Keratinocyte (primary cell): ENCODE data around the gene CPED1. TPM values are rescaled to one million over a fixed set of nuclear protein-coding genes. Genes with fewer than 3 reads are reported as not detected.
A peak's percentile ranks its signal among the peaks of the same experiment; 100 is the strongest.

Experiments used
- DNase-seq: peaks from one replicate; pipeline ENCODE4 v3.0.0-alpha.2; 2011; ENCODE audit warnings: low read depth, missing footprints, low spot score
- FAIRE-seq: peaks from 2 replicates; lab custom pipeline; 2011; peaks lifted over from hg19 to GRCh38; lab: Jason Lieb, UNC
- H2AFZ ChIP-seq: 2 replicates; pipeline ENCODE4 v1.6.0; 2012; ENCODE audit warnings: low read length, control low read depth, inconsistent platforms; ENCODE audit not compliant: control insufficient read depth
- H3K27ac ChIP-seq: 2 replicates; pipeline ENCODE4 v1.5.1; 2011; ENCODE audit warnings: low read length; ENCODE audit not compliant: control insufficient read depth, insufficient read depth
- H3K27me3 ChIP-seq: 3 replicates; pipeline ENCODE4 v1.6.0; 2011; ENCODE audit warnings: low read length; ENCODE audit not compliant: control insufficient read depth, insufficient read depth; ENCODE audit errors: extremely low read depth
- H3K36me3 ChIP-seq, 2 experiments: 2 replicates in 1 of 2; 3 replicates in 1 of 2; pipeline ENCODE4 v1.5.1; 2011; ENCODE audit warnings: low read length in 2 of 2, mild to moderate bottlenecking in 1 of 2; ENCODE audit not compliant: control insufficient read depth in 2 of 2, insufficient read depth in 2 of 2; ENCODE audit errors: extremely low read depth in 1 of 2
- H3K4me1 ChIP-seq: 3 replicates; pipeline ENCODE4 v1.5.1; 2011; ENCODE audit warnings: low read length; ENCODE audit not compliant: control insufficient read depth, insufficient read depth; ENCODE audit errors: extremely low read depth
- H3K4me2 ChIP-seq: 3 replicates; pipeline ENCODE4 v1.6.0; 2011; ENCODE audit warnings: low read depth, low read length; ENCODE audit not compliant: control insufficient read depth, insufficient read depth; ENCODE audit errors: extremely low read depth
- H3K4me3 ChIP-seq, 3 experiments: fragments of 200-600 bp in 1 of 3; sonication (generic) in 1 of 3; 2 replicates in 2 of 3; 3 replicates in 1 of 3; pipeline ENCODE4 v1.5.1; 2011 to 2016; ENCODE audit warnings: low read length in 3 of 3, mild to moderate bottlenecking in 3 of 3, control low read depth in 2 of 3, inconsistent platforms in 1 of 3, low read depth in 1 of 3, mixed read lengths in 1 of 3, mixed run types in 1 of 3, moderate library complexity in 1 of 3; ENCODE audit not compliant: control insufficient read depth in 2 of 3, insufficient read depth in 2 of 3; ENCODE audit errors: extremely low read depth in 1 of 3
- H3K79me2 ChIP-seq: 2 replicates; pipeline ENCODE4 v1.6.0; 2012; ENCODE audit warnings: low read length; ENCODE audit not compliant: control insufficient read depth, insufficient read depth
- H3K9ac ChIP-seq: 3 replicates; pipeline ENCODE4 v1.6.0; 2011; ENCODE audit warnings: low read length; ENCODE audit not compliant: control insufficient read depth, insufficient read depth; ENCODE audit errors: extremely low read depth
- H3K9me1 ChIP-seq: 3 replicates; pipeline ENCODE4 v1.6.0; 2011; ENCODE audit warnings: low read length; ENCODE audit not compliant: control insufficient read depth, insufficient read depth; ENCODE audit errors: extremely low read depth
- H3K9me3 ChIP-seq: 2 replicates; pipeline ENCODE4 v1.5.1; 2012; ENCODE audit warnings: low read depth, low read length; ENCODE audit not compliant: control insufficient read depth
- H4K20me1 ChIP-seq: 3 replicates; pipeline ENCODE4 v1.6.0; 2011; ENCODE audit warnings: low read length; ENCODE audit not compliant: control insufficient read depth, insufficient read depth; ENCODE audit errors: extremely low read depth
- EZH2 ChIP-seq: IDR thresholded peaks from one replicate; pipeline ENCODE4 v1.6.1; 2012; ENCODE audit warnings: inconsistent platforms, mild to moderate bottlenecking, low read length, moderate library complexity
- dilution Hi-C: fragments of 300-500 bp; cut with MboI; formaldehyde crosslinking; loops from one replicate; pipeline ENCODE4 v1.7.0; 2020; ENCODE audit warnings: low sequenced_read_pairs; ENCODE audit not compliant: extremely low pct_ligation_motif_present
- polyA plus RNA-seq, 5 experiments: library from polyadenylated mRNA; depleted of rRNA in 3 of 5; stranded (reverse) in 3 of 5; stranded (forward) in 1 of 5; unstranded in 1 of 5; fragments of >200 nt; gene quantifications; 1 replicate in 1 of 5; 2 replicates in 3 of 5; 3 replicates in 1 of 5; pipeline versions ENCODE4 v1.2.1 to v1.2.3, GENCODE V29; 2011 to 2012; ENCODE audit warnings: missing spikeins in 2 of 5, low read depth in 1 of 5, low replicate concordance in 1 of 5
- TF ChIP-seq, protein P1 (sequence below), 3 experiments: IDR thresholded peaks in 1 of 3; conservative IDR thresholded peaks in 1 of 3; optimal IDR thresholded peaks in 1 of 3; 2 replicates in 2 of 3; 3 replicates in 1 of 3; pipeline versions ENCODE3 to v1.5.1; 2011; ENCODE audit warnings: low read length in 3 of 3, mild to moderate bottlenecking in 3 of 3, moderate library complexity in 2 of 3, control low read depth in 1 of 3, inconsistent platforms in 1 of 3; ENCODE audit not compliant: insufficient read depth in 2 of 3; ENCODE audit errors: extremely low read depth in 1 of 3

Gene CPED1
- polyA plus RNA-seq, 1 donor (not counting 4 experiments of a cell fraction or from before 2014, with no cell fraction given) = 0.62 TPM

DNA sequence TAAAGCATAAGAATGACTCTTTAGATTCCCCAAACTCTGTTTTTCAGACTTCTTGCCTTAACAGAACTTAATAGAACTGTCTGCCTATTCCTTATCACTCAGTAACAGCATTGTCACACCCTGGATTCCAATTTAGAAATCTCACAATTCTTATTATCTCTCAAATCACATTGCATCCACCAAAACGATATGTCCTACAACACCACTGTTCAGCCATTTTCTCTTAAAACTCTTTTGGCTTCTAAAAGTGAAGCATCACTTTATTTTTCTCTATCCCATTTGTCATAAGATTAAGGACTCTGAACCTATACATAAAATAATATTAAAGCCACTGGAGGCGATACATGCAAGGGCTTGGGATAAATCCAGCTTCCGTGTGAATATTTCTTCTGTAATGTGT is 1.2 kb upstream of the CPED1 start:
- Histone ChIP-seq H3K9me3 (no peaks in the 10 kb centered on the region), H3K27ac (no peak overlapping the region), H3K4me2 (no peak overlapping the region), H3K36me3 (no peaks in the 10 kb centered on the region), H3K79me2 (no peaks in the 10 kb centered on the region), H2AFZ (no peak overlapping the region), H3K4me1 (peaks cover 12% of the 10 kb centered on the region), H3K9me1 (no peaks in the 10 kb centered on the region), H3K27me3 (no peaks in the 10 kb centered on the region), H4K20me1 (no peaks in the 10 kb centered on the region), H3K9ac (no peak overlapping the region), H3K4me3 (no peak overlapping the region)
- TF ChIP-seq, protein P1, sequence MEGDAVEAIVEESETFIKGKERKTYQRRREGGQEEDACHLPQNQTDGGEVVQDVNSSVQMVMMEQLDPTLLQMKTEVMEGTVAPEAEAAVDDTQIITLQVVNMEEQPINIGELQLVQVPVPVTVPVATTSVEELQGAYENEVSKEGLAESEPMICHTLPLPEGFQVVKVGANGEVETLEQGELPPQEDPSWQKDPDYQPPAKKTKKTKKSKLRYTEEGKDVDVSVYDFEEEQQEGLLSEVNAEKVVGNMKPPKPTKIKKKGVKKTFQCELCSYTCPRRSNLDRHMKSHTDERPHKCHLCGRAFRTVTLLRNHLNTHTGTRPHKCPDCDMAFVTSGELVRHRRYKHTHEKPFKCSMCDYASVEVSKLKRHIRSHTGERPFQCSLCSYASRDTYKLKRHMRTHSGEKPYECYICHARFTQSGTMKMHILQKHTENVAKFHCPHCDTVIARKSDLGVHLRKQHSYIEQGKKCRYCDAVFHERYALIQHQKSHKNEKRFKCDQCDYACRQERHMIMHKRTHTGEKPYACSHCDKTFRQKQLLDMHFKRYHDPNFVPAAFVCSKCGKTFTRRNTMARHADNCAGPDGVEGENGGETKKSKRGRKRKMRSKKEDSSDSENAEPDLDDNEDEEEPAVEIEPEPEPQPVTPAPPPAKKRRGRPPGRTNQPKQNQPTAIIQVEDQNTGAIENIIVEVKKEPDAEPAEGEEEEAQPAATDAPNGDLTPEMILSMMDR (optimal IDR thresholded peaks at IDR 0.05 in 1 of 3, IDR thresholded peaks at IDR 0.05 in 1 of 3, conservative IDR thresholded peaks at IDR 0.05 in 1 of 3; ENCODE audit: extremely low read depth in 1 of 3, insufficient read depth in 2 of 3, low read length in 3 of 3) = no peak
- DNase-seq (no peak), FAIRE-seq (no peak)
- dilution Hi-C loops = no loop called here

DNA sequence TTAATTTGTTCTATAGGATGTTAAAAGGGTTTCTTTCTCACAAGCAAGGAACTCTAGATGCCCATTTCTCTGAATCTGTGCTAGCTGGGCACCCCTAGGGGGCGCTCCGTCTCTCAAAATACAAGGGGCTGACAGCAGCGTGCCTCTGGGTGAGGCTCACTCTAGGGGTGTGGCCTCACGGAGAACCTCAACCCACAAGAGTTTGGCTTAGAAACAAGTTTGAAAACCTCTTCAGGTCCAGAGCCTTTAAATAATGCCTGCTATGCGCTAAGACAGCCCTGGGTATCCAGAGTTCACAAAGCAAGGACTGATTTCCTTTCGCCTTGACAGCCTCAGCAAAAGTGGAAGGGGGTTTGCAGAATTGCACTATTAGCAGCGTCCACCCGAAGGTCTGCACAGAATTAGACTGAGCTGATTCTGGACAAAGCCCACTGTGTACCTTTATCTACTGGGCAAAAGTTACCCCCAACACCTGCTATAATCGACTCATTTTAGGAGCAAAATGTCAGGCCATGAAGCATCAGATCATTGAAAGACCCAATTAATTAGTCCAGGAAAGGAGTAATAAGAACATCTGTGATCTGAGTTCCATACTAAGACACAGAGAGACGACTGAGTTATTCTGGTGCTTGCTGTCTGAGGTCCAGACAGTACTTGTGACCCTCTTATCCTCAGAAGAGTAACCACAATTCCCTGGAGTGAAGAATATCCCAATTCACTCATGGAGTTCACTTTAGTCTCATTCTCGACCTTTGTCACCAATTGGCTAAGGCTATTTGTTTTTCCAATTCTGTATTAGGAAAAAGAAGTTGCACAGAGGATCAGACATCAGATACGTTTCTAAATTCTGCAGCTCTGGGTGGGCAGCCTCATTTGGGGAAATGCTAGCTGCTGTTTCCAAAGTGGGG is 574 bp upstream of the CPED1 start:
- dilution Hi-C loops = no loop called here
- DNase-seq = peak; percentile 78
- peak; percentile 91 for FAIRE-seq
- no peaks in the 10 kb centered on the region for H3K9me1 ChIP-seq
- H3K27me3 ChIP-seq = no peaks in the 10 kb centered on the region
- TF ChIP-seq EZH2 = no peak
- TF ChIP-seq, protein P1 (optimal IDR thresholded peaks at IDR 0.05 in 1 of 3, IDR thresholded peaks at IDR 0.05 in 1 of 3, conservative IDR thresholded peaks at IDR 0.05 in 1 of 3; ENCODE audit: extremely low read depth in 1 of 3, insufficient read depth in 2 of 3, low read length in 3 of 3) = peak; percentile 83 to 95 (median 93)
- H3K4me2 ChIP-seq = peak overlapping the region; percentile 92
- no peaks in the 10 kb centered on the region for H3K9me3 ChIP-seq
- no peaks in the 10 kb centered on the region for H3K36me3 ChIP-seq
- no peaks in the 10 kb centered on the region for H4K20me1 ChIP-seq
- no peak overlapping the region for H3K27ac ChIP-seq
- peak overlapping the region; percentile 55 for H2AFZ ChIP-seq
- no peak overlapping the region for H3K9ac ChIP-seq
- no peaks in the 10 kb centered on the region for H3K79me2 ChIP-seq
- peak overlapping the region; percentile 18 to 71 (median 54) for H3K4me3 ChIP-seq
- H3K4me1 ChIP-seq = peaks cover 11% of the 10 kb centered on the region
